NOMO-1 treated with dmso at 0.1 percent for 144 hours (cell line): Measurements from ENCODE around the gene SPACA7.

Experiments used
- DNase-seq: peaks from one replicate; lab custom pipeline; 2025; ENCODE audit not compliant: unreplicated experiment; lab: John Stamatoyannopoulos, UW

The SPACA7 gene

GRCh38 chr13:112464720-112465119, 88.6 kb downstream of the SPACA7 start:
- no peak for DNase-seq

- no peak for DNase-seq
Observed at GRCh38 chr13:112465251-112466131, 89.3 kb downstream of the SPACA7 start.

GRCh38 chr13:112466132-112467058, 90.2 kb downstream of the SPACA7 start:
- DNase-seq: no peak

GRCh38 chr13:112467236-112467635, 91.1 kb downstream of the SPACA7 start:
- no peak for DNase-seq

GRCh38 chr13:112468069-112468468, 91.9 kb downstream of the SPACA7 start:
- no peak for DNase-seq

- DNase-seq: no peak
Observed at GRCh38 chr13:112469071-112469745, 93.1 kb downstream of the SPACA7 start.

GRCh38 chr13:112473818-112474217, 97.7 kb downstream of the SPACA7 start:
- DNase-seq: no peak

- DNase-seq: no peak
Observed at GRCh38 chr13:112474869-112475268, 98.7 kb downstream of the SPACA7 start.

GRCh38 chr13:112475889-112476288, 99.7 kb downstream of the SPACA7 start:
- DNase-seq: no peak

- no peak for DNase-seq
Observed at GRCh38 chr13:112477070-112477619, 101.0 kb downstream of the SPACA7 start.

- DNase-seq: no peak
Observed at GRCh38 chr13:112479389-112479788, 103.2 kb downstream of the SPACA7 start.

- DNase-seq: no peak
Observed at GRCh38 chr13:112481458-112481857, 105.3 kb downstream of the SPACA7 start.

- DNase-seq: no peak
Observed at GRCh38 chr13:112483299-112483698, 107.1 kb downstream of the SPACA7 start.
